HepG2 (cell line): ENCODE measurements around the gene ACTN3. TPM values are rescaled to one million over a fixed set of nuclear protein-coding genes. Genes with fewer than 3 reads are reported as not detected.

Experiments used
- HNF1B ChIP-seq: sonication (generic); formaldehyde crosslinking; IDR thresholded peaks from 2 replicates; pipeline ENCODE4 v1.5.1; 2020; ENCODE audit warnings: mild to moderate bottlenecking, moderate library complexity, missing genetic modification reagents
- KDM6A ChIP-seq: IDR thresholded peaks from 2 replicates; pipeline ENCODE4 v1.6.1; 2016; ENCODE audit warnings: low read depth
- PATZ1 ChIP-seq: sonication (generic); formaldehyde crosslinking; IDR thresholded peaks from 2 replicates; pipeline ENCODE4 v1.4.0; 2020; ENCODE audit warnings: missing genetic modification reagents
- RXRB ChIP-seq: IDR thresholded peaks from 2 replicates; pipeline ENCODE4 v1.6.1; 2016; ENCODE audit warnings: borderline replicate concordance, missing genetic modification reagents, missing compliant biosample characterization
- SKI ChIP-seq: fragments of 450-650 bp; IDR thresholded peaks from one replicate; pipeline ENCODE4 v1.6.1; 2018; ENCODE audit warnings: mild to moderate bottlenecking; ENCODE audit not compliant: partially characterized antibody
- SRY ChIP-seq: sonication (generic); formaldehyde crosslinking; IDR thresholded peaks from 2 replicates; pipeline ENCODE4 v1.8.0; 2022; ENCODE audit warnings: mild to moderate bottlenecking, missing genetic modification reagents
- TEAD3 ChIP-seq: optimal IDR thresholded peaks from 2 replicates; pipeline ENCODE3; 2016; ENCODE audit warnings: borderline replicate concordance
- ZNF407 ChIP-seq: sonication (generic); formaldehyde crosslinking; IDR thresholded peaks from one replicate; pipeline ENCODE4 v1.5.1; 2020; ENCODE audit warnings: mild to moderate bottlenecking, missing genetic modification reagents; ENCODE audit errors: not compliant biosample characterization
- ZNF460 ChIP-seq: sonication (generic); formaldehyde crosslinking; IDR thresholded peaks from 2 replicates; pipeline ENCODE4 v1.5.1; 2020; ENCODE audit warnings: missing genetic modification reagents, mild to moderate bottlenecking, borderline replicate concordance
- ZNF720 ChIP-seq: sonication (generic); formaldehyde crosslinking; IDR thresholded peaks from 2 replicates; pipeline ENCODE4 v1.4.0; 2020; ENCODE audit warnings: missing genetic modification reagents
- ZNF737 ChIP-seq: sonication (generic); formaldehyde crosslinking; IDR thresholded peaks from 2 replicates; pipeline ENCODE4 v1.5.0; 2020; ENCODE audit warnings: missing genetic modification reagents, mild to moderate bottlenecking, borderline replicate concordance
- polyA plus RNA-seq, 8 experiments: library from polyadenylated mRNA; depleted of rRNA in 3 of 8; stranded (reverse) in 7 of 8; unstranded in 1 of 8; fragments of >200 nt; fragmentation: Illumina TruSeq in 4 of 8; extraction: Trizol in 4 of 8; gene quantifications; 2 replicates each; pipeline versions ENCODE4 v1.2.1 to v1.2.3, GENCODE V29; 2011 to 2016; ENCODE audit warnings: low read depth in 4 of 8, missing spikeins in 1 of 8, mixed read lengths in 1 of 8; ENCODE audit not compliant: insufficient read depth in 1 of 8
- total RNA-seq, 5 experiments: library from RNA; depleted of rRNA; stranded (reverse); fragments of >200 nt; fragmentation: Illumina TruSeq; extraction: Trizol; gene quantifications; 2 replicates each; pipeline ENCODE4 v1.2.3, GENCODE V29; 2016; ENCODE audit warnings: low read depth in 1 of 5
- TF ChIP-seq, protein P1 (sequence below): sonication (generic); formaldehyde crosslinking; IDR thresholded peaks from 2 replicates; pipeline ENCODE4 v1.5.0; 2020; ENCODE audit warnings: mild to moderate bottlenecking, missing genetic modification reagents, moderate library complexity
- TF ChIP-seq, protein P2 (sequence below): sonication (generic); formaldehyde crosslinking; IDR thresholded peaks from 2 replicates; pipeline ENCODE4 v1.5.0; 2020; ENCODE audit warnings: missing genetic modification reagents

ACTN3 gene
- total and polyA plus RNA-seq, 2 of the 13 experiments (the other 11 are each of a cell fraction or from before 2014, with no cell fraction given): 0.04 to 0.09 TPM

GRCh38 chr11:66579017-66579606, 32.4 kb downstream of the ACTN3 start (continued):
- TF ChIP-seq TEAD3 (CRISPR knock-in tag) (no peak), SKI (no peak), RXRB (0 out of 2 replicates have a peak, but pooled peaks have one; percentile 8), ZNF407 (CRISPR knock-in tag) (peak; percentile 36), SRY (CRISPR knock-in tag) (0 out of 2 replicates have a peak, but pooled peaks have one; percentile 49), ZNF720 (no peak), ZNF460 (CRISPR knock-in tag) (no peak), KDM6A (CRISPR knock-in tag) (no peak), ZNF737 (CRISPR knock-in tag) (no peak), HNF1B (no peak), PATZ1 (0 out of 2 replicates have a peak, but pooled peaks have one; percentile 25)
- TF ChIP-seq, protein P1, sequence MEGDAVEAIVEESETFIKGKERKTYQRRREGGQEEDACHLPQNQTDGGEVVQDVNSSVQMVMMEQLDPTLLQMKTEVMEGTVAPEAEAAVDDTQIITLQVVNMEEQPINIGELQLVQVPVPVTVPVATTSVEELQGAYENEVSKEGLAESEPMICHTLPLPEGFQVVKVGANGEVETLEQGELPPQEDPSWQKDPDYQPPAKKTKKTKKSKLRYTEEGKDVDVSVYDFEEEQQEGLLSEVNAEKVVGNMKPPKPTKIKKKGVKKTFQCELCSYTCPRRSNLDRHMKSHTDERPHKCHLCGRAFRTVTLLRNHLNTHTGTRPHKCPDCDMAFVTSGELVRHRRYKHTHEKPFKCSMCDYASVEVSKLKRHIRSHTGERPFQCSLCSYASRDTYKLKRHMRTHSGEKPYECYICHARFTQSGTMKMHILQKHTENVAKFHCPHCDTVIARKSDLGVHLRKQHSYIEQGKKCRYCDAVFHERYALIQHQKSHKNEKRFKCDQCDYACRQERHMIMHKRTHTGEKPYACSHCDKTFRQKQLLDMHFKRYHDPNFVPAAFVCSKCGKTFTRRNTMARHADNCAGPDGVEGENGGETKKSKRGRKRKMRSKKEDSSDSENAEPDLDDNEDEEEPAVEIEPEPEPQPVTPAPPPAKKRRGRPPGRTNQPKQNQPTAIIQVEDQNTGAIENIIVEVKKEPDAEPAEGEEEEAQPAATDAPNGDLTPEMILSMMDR (CRISPR knock-in tag): peak; percentile 95
- TF ChIP-seq, protein P2, sequence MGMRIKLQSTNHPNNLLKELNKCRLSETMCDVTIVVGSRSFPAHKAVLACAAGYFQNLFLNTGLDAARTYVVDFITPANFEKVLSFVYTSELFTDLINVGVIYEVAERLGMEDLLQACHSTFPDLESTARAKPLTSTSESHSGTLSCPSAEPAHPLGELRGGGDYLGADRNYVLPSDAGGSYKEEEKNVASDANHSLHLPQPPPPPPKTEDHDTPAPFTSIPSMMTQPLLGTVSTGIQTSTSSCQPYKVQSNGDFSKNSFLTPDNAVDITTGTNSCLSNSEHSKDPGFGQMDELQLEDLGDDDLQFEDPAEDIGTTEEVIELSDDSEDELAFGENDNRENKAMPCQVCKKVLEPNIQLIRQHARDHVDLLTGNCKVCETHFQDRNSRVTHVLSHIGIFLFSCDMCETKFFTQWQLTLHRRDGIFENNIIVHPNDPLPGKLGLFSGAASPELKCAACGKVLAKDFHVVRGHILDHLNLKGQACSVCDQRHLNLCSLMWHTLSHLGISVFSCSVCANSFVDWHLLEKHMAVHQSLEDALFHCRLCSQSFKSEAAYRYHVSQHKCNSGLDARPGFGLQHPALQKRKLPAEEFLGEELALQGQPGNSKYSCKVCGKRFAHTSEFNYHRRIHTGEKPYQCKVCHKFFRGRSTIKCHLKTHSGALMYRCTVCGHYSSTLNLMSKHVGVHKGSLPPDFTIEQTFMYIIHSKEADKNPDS (CRISPR knock-in tag): peak; percentile 26; the same call in 1 of the 2 replicates
